ENCODE data around the gene GIGYF2. TPM values are rescaled to one million over a fixed set of nuclear protein-coding genes. Genes with fewer than 3 reads are reported as not detected.

Gene GIGYF2
- total RNA-seq, 1 donor from 2014 or later: 70.5 TPM

DNA sequence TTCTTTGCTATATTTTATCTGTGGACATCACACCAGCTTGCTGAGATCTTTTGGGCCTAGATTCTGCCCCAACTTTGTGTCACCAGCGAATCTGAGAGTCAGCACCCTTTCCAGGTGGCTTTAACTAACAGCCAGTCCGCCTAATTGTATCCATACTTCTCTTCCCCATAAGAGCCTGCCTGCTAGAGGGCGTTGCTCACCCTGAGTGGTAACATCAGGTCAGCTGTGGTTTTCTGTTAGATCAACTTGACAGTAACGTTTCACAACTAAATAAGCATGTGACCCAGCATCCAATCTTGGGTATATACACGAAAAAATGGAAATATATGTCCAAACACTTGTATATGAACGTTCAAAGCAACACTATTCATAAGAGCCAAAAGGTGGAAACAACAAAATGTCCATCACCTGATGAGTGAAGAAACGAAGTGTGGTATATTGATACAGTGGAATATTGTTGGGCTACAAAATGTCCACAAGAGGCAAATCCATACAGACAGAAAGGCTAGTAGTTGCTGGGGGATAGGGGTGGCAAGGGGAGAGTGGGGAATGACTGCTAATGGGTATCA lies 38.8 kb upstream of the GIGYF2 start:
- TF ChIP-seq, protein P1, sequence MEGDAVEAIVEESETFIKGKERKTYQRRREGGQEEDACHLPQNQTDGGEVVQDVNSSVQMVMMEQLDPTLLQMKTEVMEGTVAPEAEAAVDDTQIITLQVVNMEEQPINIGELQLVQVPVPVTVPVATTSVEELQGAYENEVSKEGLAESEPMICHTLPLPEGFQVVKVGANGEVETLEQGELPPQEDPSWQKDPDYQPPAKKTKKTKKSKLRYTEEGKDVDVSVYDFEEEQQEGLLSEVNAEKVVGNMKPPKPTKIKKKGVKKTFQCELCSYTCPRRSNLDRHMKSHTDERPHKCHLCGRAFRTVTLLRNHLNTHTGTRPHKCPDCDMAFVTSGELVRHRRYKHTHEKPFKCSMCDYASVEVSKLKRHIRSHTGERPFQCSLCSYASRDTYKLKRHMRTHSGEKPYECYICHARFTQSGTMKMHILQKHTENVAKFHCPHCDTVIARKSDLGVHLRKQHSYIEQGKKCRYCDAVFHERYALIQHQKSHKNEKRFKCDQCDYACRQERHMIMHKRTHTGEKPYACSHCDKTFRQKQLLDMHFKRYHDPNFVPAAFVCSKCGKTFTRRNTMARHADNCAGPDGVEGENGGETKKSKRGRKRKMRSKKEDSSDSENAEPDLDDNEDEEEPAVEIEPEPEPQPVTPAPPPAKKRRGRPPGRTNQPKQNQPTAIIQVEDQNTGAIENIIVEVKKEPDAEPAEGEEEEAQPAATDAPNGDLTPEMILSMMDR (IDR thresholded peaks at IDR 0.05): no peak
- no peaks in the 10 kb centered on the region for H3K4me1 ChIP-seq
- no peaks in the 10 kb centered on the region for H3K27me3 ChIP-seq
- no peak for DNase-seq
- no peak overlapping the region for H3K27ac ChIP-seq
- no peaks in the 10 kb centered on the region for H3K36me3 ChIP-seq
- ATAC-seq: peak; percentile 27
- H3K4me3 ChIP-seq: no peak overlapping the region
- intact Hi-C loops (cut with DNase I): no loop called here
- H3K9me3 ChIP-seq: no peaks in the 10 kb centered on the region

DNA sequence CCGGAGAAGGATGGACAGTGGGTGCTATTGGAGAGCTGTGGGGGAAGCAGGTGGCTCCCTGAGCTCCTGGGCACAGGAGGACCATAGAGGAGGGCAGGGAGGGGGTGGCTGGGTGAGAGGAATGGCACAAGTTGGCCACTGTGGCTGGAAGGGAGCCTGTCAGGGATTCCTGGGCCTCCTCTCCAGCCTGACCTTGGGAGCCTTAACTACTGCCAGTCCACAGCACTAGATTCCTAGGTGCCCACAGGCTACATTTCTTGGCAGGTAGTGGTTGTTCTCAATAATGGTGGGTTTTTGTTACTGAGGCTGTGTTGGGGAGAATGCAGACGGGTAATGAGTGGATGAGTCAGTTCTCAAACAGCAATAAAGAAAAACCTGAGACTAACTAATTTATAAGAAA lies 37.8 kb upstream of the GIGYF2 start:
- Histone ChIP-seq H3K27ac (no peak overlapping the region), H3K36me3 (no peaks in the 10 kb centered on the region), H3K4me3 (no peak overlapping the region), H3K9me3 (no peaks in the 10 kb centered on the region), H3K27me3 (no peaks in the 10 kb centered on the region), H3K4me1 (no peaks in the 10 kb centered on the region)
- intact Hi-C loops (cut with DNase I): no loop called here
- no peak for ATAC-seq
- TF ChIP-seq, protein P1 (IDR thresholded peaks at IDR 0.05): no peak
- DNase-seq: no peak

DNA sequence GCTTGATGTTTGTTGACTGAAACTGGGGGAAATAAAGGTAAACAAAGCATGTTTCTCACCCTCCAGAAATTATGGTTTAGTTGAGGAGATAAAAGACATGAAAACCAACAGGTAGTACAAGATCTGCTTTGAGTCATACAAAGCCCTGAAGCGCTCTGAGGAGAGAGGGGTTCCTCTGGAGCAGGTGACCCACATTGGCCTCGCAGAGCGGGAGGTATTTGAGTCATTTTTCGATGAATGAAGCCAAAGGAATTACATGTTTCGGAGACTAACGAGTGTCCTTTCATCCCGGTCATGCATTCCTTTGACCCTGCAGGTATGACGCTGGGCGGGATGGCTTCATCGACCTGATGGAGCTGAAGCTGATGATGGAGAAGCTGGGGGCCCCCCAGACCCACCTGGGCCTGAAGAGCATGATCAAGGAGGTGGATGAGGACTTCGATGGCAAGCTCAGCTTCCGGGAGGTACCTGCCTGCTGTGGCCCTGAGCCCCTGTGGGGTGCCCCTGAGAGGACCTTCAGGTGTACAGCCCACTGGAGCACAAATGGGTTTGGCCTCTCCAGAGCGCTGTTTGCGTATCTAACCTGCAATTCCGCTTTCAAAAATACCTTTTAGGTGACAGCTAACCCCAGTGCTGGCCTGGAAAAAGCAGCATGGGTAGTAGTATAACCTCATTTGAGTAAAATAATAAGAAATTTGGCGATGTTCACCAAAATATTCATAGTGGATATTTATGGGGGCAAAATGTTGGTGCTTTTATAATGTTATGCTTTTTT lies 34.5 kb upstream of the GIGYF2 start:
- TF ChIP-seq, protein P1 (IDR thresholded peaks at IDR 0.05): no peak
- no peaks in the 10 kb centered on the region for H3K36me3 ChIP-seq
- no peak overlapping the region for H3K27ac ChIP-seq
- DNase-seq (no peak), ATAC-seq (no peak)
- intact Hi-C loops (cut with DNase I): no loop called here
- no peak overlapping the region for H3K4me3 ChIP-seq
- no peaks in the 10 kb centered on the region for H3K9me3 ChIP-seq
- H3K4me1 ChIP-seq: no peaks in the 10 kb centered on the region
- H3K27me3 ChIP-seq: no peaks in the 10 kb centered on the region

DNA sequence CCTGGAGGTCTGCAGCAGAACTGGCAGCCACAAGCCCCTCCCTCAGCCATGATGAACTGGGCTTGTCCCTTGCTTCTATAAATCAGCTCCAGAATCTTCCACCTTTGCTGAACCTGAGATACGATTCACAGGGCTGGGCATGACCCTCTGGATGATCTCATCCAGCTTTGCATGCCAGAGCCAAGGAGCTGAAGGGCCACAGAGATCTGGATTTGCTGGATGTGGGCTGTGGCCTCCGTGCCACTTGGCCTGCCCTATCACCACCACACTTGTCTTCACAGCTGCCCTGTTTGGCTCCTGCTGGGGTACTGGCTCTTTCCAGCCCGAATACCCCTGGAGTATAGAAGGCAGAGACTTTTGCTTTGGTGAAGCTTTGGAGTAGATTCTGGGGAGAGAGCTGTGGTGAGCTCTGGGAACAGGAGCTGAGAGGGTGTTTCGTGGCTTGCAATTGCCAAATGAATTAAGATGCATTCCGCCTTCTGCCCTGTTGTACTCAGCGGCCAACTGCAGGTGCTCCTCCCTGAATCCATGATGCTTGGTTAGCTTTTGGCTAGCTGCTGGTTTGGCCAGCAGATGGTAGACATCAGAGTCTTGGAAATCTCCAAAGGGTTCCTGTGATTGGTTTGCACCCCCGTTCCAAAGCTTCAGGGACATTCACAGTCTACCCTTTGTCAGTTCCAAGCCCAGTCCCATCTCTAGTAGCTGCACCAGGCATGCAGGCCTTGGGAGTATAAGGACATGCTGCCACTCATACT lies 30.9 kb upstream of the GIGYF2 start:
- H3K9me3 ChIP-seq: no peaks in the 10 kb centered on the region
- H3K27me3 ChIP-seq: no peaks in the 10 kb centered on the region
- DNase-seq (no peak), ATAC-seq (no peak)
- no peak overlapping the region for H3K4me3 ChIP-seq
- intact Hi-C loops (cut with DNase I): no loop called here
- H3K4me1 ChIP-seq: no peaks in the 10 kb centered on the region
- TF ChIP-seq, protein P1 (IDR thresholded peaks at IDR 0.05): no peak
- no peak overlapping the region for H3K27ac ChIP-seq
- no peaks in the 10 kb centered on the region for H3K36me3 ChIP-seq

DNA sequence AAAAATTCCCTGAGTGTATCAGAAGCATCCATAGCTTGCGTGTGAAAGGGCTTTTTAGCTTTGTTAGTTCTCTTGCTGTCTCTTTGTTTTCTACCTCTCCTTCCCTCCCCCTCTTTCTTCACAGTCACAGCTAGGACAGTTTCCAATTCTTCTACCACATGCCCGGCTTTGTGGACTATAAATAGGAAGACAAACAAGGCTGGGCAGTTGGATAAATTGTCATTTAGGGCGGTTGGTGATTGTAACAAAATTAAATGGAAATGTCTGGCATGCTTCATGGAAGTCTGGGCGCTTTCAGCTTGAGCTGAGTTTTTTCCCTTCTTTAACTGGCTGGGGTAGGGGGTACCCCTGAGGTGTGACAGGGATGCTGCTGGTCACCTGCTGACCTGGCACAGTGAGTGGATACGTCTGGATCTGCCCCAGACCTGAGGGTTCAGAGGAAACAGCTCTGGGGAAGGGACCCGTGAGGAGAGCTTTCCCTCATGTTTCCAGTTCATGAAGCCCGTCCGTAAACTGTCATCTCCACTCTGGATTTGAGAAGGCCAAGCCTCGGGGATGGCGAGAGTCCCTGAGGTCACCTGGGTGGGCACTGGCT lies 29.0 kb upstream of the GIGYF2 start:
- H3K27ac ChIP-seq: no peak overlapping the region

More for the DNA sequence above, 29.0 kb upstream of the GIGYF2 start:
- Histone ChIP-seq H3K4me3 (no peak overlapping the region), H3K9me3 (no peaks in the 10 kb centered on the region), H3K36me3 (no peaks in the 10 kb centered on the region), H3K27me3 (no peaks in the 10 kb centered on the region), H3K4me1 (no peaks in the 10 kb centered on the region)
- intact Hi-C loops (cut with DNase I): no loop called here
- DNase-seq: no peak
- TF ChIP-seq, protein P1 (IDR thresholded peaks at IDR 0.05): no peak
- no peak for ATAC-seq
